Hepatocyte (in vitro differentiated cells): ENCODE data around the gene GEMIN2.

ENCODE experiments used
- EZH2 ChIP-seq: fragments of 200-600 bp; sonication (generic); IDR thresholded peaks from 2 replicates; pipeline ENCODE4 v1.6.1; 2016; ENCODE audit warnings: antibody characterized with exemption, mild to moderate bottlenecking, borderline replicate concordance
- TF ChIP-seq, protein P1 (sequence below): fragments of 200-600 bp; sonication (generic); IDR thresholded peaks from 2 replicates; pipeline ENCODE4 v1.5.1; 2016; ENCODE audit warnings: antibody characterized with exemption, mild to moderate bottlenecking; ENCODE audit not compliant: poor library complexity

DNA sequence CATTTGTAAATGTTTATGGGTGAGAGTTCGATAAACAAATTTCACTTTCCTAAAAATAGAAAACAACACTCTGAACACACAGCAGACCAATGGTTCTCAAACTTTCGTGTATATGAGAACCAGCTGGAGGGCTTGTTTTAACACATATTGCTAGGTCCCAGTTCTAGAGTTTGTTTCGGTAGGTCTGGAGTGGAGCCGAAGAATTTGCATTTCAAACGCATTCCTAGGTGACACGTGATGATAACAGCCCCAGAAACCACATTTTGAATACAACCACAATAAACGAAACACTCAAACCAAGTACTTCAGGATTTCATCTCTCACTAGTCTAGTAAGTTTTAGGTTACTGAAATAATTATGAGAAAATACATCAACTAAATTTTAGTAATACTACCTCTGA lies 28.2 kb upstream of the GEMIN2 start:
- no peak for TF ChIP-seq EZH2
- TF ChIP-seq, protein P1, sequence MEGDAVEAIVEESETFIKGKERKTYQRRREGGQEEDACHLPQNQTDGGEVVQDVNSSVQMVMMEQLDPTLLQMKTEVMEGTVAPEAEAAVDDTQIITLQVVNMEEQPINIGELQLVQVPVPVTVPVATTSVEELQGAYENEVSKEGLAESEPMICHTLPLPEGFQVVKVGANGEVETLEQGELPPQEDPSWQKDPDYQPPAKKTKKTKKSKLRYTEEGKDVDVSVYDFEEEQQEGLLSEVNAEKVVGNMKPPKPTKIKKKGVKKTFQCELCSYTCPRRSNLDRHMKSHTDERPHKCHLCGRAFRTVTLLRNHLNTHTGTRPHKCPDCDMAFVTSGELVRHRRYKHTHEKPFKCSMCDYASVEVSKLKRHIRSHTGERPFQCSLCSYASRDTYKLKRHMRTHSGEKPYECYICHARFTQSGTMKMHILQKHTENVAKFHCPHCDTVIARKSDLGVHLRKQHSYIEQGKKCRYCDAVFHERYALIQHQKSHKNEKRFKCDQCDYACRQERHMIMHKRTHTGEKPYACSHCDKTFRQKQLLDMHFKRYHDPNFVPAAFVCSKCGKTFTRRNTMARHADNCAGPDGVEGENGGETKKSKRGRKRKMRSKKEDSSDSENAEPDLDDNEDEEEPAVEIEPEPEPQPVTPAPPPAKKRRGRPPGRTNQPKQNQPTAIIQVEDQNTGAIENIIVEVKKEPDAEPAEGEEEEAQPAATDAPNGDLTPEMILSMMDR: no peak
